Ramos (cell line): ENCODE data around the gene NOC2L.

Experiments
- in situ Hi-C: fragments of 300-500 bp; cut with MboI; formaldehyde crosslinking; loops from one replicate; pipeline ENCODE4 v1.14.3; 2022; ENCODE audit warnings: low sequenced_read_pairs; ENCODE audit not compliant: unreplicated experiment

Gene NOC2L

GRCh38 chr1:934991-935750 lies 23.9 kb downstream of the NOC2L start:
- in situ Hi-C loops = no loop called here

- in situ Hi-C loops = no loop called here
These were observed 25.5 kb downstream of the NOC2L start for GRCh38 chr1:933603-933940.

DNA sequence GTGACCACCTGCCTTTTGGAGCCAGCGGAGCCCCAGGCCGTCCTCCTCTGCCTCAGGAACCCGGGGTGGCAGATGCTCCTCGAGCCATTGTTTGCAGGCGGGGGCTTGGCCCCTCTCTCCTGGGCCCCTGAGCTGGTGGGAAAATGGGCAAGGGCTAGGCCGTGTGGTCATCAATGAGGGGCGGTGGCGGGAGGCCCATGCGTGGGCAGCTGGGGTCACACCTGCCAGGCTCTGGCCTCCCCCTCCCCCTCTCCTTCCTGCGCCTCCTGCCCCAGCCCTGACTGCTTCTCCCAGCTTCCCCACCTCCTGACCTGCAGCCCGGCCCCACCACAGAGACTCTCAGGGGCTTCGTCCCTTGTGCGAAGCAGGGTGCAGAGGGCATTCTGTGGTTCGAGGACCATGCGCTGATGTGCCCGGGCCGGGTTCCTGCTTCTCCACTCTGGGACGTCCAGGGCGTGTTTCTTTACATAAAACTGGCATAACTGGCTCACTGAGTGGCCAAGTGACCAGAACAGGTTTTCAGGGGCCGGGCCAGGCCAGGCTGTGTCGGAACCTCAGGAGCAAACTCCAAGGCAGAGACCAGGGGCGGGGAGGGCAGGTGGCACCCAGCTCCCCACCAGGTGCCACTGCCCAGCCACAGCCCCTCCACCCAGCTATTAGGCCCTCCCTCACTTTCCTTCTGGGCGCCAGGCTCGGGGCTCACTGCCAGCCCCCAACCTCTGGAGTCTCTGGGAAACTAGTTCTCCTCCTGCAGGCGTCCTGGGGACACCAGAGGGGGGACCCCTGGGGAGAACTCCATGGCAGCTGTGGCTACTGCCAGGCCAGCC lies 26.1 kb downstream of the NOC2L start:
- in situ Hi-C loops = no loop called here

GRCh38 chr1:932173-932510 lies 26.9 kb downstream of the NOC2L start:
- in situ Hi-C loops = no loop called here

- in situ Hi-C loops = no loop called here
These were observed 27.5 kb downstream of the NOC2L start for GRCh38 chr1:931380-932172.

- in situ Hi-C loops = no loop called here
These were observed 28.4 kb downstream of the NOC2L start for GRCh38 chr1:930633-931138.

DNA sequence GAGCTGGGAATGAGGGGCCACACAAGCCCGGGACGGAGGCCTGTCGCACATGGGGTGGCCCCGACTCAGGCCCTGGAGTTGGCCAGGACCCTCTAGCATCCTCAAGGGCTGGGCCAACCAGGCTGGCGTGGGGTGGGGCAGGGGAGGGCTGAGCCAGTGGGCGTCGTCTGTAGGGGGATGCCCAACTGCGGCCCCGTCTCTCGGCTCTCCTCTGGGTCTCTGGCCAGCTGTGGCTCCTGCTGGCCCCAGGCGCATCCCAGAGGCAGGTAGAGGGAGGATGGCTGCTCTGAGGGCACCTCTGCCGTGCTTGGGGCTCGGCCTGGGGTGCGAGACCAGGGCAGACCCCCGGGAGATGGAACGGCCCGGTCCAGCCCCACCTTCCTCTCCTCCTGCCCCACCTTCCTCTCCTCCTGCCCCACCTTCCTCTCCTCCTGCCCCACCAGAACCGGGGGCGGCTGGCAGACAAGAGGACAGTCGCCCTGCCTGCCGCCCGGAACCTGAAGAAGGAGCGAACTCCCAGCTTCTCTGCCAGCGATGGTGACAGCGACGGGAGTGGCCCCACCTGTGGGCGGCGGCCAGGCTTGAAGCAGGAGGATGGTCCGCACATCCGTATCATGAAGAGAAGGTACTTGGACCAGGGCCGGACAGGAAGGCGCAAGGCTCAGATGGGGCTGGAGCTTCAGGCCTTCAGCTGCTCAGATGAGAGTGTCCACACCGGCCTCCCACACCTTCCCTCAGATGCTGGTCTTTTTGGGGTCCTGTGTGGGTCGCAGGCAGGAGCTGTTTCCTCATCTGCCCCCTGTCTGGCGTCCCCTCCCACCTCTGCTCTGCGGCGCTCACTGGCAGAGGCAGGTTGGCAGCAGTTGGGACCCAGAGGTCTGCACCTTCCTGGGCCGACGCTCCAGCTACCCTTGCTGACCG lies 29.1 kb downstream of the NOC2L start:
- in situ Hi-C loops = no loop called here

DNA sequence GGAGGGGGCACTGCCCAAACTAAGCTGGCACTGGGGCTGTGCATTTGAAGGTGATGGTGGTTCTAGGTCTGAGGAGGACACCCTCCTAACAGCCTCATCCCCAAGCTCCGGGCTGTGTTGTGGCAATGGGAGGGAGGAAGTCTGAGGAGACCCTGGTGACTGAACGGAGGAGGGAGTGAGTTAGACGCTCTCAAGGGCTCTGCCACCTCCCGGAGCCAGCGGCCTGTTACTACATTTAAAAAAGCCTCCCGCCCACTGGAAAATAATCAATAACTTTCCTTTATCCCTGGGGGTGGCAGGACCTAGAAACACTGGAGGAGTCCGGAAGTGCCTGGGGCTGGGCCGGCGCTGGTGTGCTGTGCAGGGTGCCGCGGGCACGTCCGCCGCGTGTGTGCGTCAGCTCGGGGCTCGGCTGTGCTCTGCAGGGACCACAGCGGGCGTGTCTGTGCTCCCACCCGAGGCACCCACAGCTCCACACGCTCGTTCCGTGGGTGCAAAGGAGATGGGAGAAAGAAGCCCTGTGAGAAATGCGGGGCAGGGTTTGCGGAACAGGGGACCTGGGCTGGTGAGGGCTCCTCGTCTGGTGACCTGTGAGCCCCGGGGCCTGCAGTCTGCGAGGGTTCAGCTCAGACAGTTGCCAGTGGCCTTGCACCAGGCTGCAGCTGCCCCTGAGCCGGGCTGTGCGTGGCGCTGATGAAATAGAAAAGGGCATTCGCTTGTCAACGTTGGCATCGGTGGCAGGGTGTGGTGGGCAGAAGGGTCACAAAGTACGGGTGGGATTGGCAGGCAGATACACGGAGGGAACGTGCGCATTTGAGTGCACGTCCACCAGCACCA lies 30.0 kb downstream of the NOC2L start:
- in situ Hi-C loops = no loop called here

GRCh38 chr1:927748-928147 lies 31.3 kb downstream of the NOC2L start:
- in situ Hi-C loops = no loop called here

DNA sequence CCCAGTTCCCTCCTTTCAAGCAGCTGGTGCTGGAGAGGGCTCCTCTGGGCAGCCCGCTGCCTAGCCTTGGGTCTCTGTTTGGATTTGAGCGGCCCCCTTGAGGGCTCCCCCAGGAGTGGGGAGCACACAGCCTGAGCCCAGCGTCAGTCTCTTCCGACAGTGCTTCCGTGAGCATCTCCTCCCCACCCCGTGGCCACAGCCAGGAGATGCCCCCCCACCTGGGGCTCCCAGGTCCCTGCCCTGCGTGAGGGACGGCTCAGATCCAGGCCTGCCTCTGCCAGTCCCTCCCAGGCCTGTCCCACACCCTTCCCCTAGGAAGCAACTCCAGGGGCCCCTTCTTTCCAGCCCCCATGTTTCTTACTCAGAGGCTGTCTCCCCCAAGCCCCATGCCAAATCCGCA lies 31.8 kb downstream of the NOC2L start:
- in situ Hi-C loops = no loop called here

DNA sequence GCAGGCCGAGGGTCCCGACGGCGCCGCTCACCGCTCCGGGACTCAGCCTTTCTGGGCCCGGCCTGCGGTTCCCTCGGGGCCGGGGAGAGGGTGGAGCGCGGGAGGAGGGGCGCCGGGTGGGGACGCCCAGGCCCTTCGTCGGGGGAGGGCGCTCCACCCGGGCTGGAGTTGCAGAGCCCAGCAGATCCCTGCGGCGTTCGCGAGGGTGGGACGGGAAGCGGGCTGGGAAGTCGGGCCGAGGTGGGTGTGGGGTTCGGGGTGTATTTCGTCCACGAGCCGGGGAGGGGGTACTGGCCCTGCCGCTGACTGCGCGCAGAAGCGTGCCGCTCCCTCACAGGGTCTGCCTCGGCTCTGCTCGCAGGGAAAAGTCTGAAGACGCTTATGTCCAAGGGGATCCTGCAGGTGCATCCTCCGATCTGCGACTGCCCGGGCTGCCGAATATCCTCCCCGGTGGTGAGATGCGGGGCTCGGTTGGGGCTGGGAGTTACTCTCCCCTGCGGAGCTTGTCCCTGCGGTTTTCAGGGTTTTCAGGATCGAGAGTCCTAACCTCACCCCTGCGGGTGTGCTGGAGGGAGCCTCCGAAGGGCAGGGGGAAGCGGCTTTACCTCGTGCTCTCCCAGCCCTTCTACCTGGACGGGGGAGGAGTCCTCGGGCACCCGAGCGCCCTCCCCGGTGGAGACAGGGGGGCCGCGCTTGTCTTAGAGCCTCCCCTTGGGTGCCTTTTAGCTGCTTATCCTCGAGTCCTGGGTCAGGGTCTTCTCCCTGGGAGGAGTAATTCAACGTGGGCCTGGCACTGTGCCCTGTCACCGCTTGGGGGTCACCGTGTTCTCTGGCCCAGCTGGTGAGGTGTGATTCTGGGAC lies 33.3 kb downstream of the NOC2L start:
- in situ Hi-C loops = no loop called here

DNA sequence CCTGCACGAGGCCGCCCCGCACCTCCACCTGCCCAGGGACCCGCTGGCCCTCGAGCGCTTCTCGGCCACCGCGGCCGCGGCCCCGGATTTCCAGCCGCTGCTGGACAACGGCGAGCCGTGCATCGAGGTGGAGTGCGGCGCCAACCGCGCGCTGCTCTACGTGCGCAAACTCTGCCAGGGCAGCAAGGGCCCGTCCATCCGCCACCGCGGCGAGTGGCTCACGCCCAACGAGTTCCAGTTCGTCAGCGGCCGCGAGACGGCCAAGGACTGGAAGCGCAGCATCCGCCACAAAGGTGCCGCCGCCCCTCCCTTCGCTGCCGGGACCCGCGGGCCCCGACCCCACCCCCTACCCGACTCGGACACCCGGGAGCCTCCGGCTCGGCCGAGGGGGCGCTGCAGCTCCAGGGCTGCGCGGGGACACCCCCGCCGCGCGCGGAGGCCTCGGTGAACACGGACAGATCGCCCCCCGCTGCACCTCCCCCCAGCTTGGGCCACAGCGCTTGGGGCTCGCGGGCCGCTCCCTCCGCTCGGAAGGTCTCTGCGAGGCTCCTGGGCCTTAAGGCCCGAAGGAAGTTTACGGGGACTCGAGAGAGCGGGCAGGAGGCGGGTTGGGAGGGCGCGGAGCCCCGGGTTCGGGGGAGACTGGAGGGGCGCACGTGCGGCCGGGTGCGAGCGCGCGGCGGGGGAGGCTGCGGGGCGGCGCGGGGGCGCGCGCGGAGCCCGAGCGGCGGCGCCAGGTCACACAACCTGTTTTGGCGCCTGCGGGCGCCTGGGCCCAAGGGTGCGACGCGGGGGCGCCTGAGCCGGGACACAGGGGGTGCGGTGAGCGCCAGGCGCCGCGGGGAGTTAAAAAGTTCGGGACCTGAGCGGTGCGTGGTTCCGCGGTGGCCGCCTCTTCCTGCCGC lies 34.1 kb downstream of the NOC2L start:
- in situ Hi-C loops = no loop called here

DNA sequence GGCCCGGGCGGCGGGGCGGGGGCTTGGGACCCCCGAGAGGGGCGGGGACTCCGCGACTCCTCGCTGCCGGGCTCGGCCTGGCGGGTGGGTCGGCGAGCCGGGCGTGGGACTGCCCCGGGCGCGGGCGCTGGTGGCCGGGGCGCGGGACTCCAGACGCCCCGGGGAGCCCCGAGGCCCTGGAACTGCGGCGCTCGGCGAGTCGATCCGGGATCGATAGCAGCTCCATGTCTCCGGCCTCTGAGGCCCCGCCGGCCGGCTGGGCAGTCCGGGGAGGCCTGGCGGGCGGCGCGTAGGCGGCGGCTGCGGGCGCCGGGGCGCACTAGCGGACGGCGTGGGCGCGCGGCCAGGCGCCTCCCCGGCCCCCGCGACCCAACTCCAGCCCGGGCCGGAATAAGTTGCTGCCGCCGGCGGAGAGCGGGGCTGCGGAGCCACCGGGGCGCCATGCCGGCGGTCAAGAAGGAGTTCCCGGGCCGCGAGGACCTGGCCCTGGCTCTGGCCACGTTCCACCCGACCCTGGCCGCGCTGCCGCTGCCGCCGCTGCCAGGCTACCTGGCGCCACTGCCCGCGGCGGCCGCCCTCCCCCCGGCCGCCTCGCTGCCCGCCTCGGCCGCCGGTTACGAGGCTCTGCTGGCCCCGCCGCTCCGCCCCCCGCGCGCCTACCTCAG lies 34.9 kb downstream of the NOC2L start:
- in situ Hi-C loops = no loop called here

DNA sequence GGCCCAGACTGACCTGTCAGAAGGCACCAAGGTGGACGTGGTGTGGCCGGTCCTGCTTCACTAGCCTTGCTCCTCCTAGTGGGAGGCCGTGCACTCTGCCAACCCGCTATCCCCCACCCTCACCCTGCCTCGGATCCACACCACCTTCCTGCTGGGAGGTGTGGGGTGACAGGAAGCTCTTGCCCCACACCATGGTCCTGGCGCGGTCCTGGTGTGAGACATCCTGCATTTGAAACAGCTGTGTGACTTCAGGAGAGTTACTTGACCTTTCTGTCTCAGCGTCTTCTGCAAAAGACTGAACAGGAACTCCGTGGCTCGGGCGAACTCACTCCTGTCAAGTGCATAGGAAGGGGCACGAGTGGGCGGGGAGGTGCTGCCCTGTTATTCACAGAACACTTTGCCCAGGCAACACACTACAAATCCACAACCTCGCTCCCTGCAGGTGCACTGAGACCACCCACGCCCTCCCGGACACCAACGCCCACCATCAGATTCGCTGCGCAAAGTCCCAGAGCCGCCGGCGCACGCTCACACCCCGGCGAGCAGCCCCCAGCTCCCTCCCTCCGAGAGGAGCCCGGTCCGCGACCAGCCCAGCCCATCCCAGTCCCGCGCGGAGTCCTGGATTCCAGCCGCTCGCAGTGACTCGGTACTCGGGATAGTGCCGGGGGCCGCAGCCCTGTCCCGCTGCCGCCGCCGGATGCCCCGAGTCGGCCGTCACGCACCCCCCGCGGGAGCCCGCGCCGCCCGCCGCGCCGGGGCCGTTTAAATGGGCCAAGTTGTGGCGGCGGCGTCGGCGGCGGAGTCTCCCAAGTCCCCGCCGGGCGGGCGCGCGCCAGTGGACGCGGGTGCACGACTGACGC lies 35.7 kb downstream of the NOC2L start, which contains the start of gene SAMD11:
TSS of gene SAMD11 (plus strand) at position 793 of the 860 bp plus-strand sequence. CDS start 509 bp downstream, outside the sequence.
- in situ Hi-C loops = no loop called here

DNA sequence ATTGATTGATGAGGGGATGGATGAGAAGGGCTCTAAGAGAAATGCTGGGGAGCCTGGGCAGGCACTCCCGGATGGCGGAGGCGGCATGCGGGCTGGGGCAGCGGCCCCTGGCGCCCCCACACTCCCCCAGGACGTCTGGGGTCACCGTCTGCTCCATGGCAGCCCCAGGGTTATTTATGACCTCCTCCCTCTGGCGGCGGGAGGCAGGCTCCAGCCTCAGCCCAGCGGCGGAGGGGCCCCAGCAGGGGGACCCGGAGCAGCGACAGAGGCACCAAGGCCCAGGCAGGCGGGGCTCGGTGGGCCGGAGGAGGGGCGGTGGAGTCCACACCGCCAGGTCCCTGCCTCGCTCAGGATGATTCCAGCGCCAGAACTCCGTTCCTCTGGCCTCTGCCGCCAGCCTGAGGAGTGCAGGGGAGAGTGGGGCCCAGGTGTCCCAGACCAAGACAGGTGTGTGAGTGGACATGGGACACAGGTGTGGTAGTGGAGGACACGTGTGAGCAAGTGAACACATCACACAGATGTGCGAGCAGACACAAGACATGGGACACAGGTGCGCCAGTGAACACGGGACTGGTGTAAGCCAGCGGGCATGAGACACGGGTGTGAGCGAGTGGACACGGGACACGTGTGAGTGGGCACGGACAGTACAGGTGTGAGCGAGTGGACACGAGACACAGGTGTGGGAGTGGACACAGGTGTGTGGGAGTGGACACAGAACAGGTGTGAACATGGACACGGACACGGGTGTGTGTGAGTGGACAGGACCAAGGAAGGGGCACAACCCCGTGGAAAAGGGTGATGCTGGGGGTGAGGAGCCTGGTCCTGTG lies 37.8 kb downstream of the NOC2L start:
- in situ Hi-C loops = no loop called here
